Upper lobe of left lung (tissue), 6 donors: ENCODE data around the gene EWSR1. TPM values are rescaled to one million over a fixed set of nuclear protein-coding genes. Genes with fewer than 3 reads are reported as not detected.

Experiments
- ATAC-seq, 2 donors: fragments of 200-7000 bp; cut with Tn5 transposase; one replicate each; pipeline ENCODE4 v1.9.1; 2022; ENCODE audit warnings: mild to moderate bottlenecking in 2 of 2, moderate library complexity in 2 of 2; ENCODE audit not compliant: low FRiP score in 2 of 2
- DNase-seq, 2 donors: peaks; one replicate each; pipeline ENCODE4 v3.0.0-alpha.2; 2019 to 2020
- H3K27ac ChIP-seq, 4 donors: fragments of 200-600 bp; sonication (generic); one replicate each; pipeline ENCODE4 v1.5.1; 2016 to 2019
- H3K27me3 ChIP-seq, 4 donors: fragments of 200-600 bp; sonication (generic); one replicate each; pipeline ENCODE4 v1.5.1; 2017 to 2019
- H3K36me3 ChIP-seq, 4 donors: fragments of 200-600 bp; sonication (generic); one replicate each; pipeline ENCODE4 v1.5.1; 2016 to 2019
- H3K4me1 ChIP-seq, 4 donors: fragments of 200-600 bp; sonication (generic); one replicate each; pipeline ENCODE4 v1.5.1; 2018 to 2019
- H3K4me3 ChIP-seq, 4 donors: fragments of 200-600 bp; sonication (generic); one replicate each; pipeline ENCODE4 v1.5.1; 2017 to 2019; ENCODE audit warnings: mild to moderate bottlenecking in 2 of 4, moderate library complexity in 1 of 4
- H3K9me3 ChIP-seq, 4 donors: fragments of 200-600 bp; sonication (generic); one replicate each; pipeline ENCODE4 v1.5.1; 2018 to 2019
- CTCF ChIP-seq, 6 experiments: fragments of 450-650 bp in 4 of 6; fragments of 200-600 bp in 2 of 6; sonication (generic) in 2 of 6; IDR thresholded peaks; one replicate each; pipeline ENCODE4 v1.5.1; 2016 to 2019; ENCODE audit warnings: antibody characterized with exemption in 6 of 6
- EP300 ChIP-seq, 4 donors: sonication (generic); formaldehyde crosslinking; IDR thresholded peaks; one replicate each; pipeline ENCODE4 v1.5.1; 2017; ENCODE audit warnings: antibody characterized with exemption in 4 of 4, control low read depth in 2 of 4
- POLR2A ChIP-seq, 4 donors: fragments of 450-650 bp; IDR thresholded peaks; one replicate each; pipeline ENCODE4 v1.5.1; 2016 to 2017; ENCODE audit warnings: antibody characterized with exemption in 4 of 4, mild to moderate bottlenecking in 2 of 4
- POLR2AphosphoS5 ChIP-seq, 2 donors: sonication (generic); formaldehyde crosslinking; IDR thresholded peaks; one replicate each; pipeline ENCODE4 v1.5.1; 2017; ENCODE audit warnings: antibody characterized with exemption in 2 of 2
- whole genome bisulfite sequencing, 2 donors: methylation state at CpG; one replicate each; pipeline ENCODE4 v1.1.5; 2017 to 2018; 5-methylcytosine and 5-hydroxymethylcytosine counted together
- total RNA-seq, 6 donors: library from RNA; depleted of rRNA in 4 of 6; stranded (reverse); fragments of >200 nt in 4 of 6; gene quantifications; one replicate each; pipeline versions ENCODE4 v1.1.0 to v1.2.1, GENCODE V29; 2016 to 2021
- donor health status: DM: no; HTN: no; CAD: no; lungs with moderate emphysema.
- donor health status: DM: no; HTN: yes; CAD: no; lungs with severe emphysema.

EWSR1 gene
- total RNA-seq, 6 donors from 2014 or later: 156 to 293 (median 183) TPM

GRCh38 chr22:29332886-29333496 is 64.9 kb downstream of the EWSR1 start:
- Histone ChIP-seq H3K27me3 (no peaks in the 10 kb centered on the region), H3K27ac (no peak overlapping the region), H3K9me3 (no peaks in the 10 kb centered on the region), H3K4me3 (no peak overlapping the region), H3K36me3 (peaks cover 10 to 100% (median 90%) of the 10 kb centered on the region in 4 donors), H3K4me1 (no peaks in the 10 kb centered on the region)
- TF ChIP-seq POLR2AphosphoS5 (IDR thresholded peaks at IDR 0.05): no peak
- no peak for TF ChIP-seq POLR2A (IDR thresholded peaks at IDR 0.05)
- DNase-seq (no peak), ATAC-seq (no peak)
- WGBS, 2 donors: 96 to 100% methylated on average over 3 to 8 of the region's 8 CpGs

GRCh38 chr22:29334148-29334547 is 66.1 kb downstream of the EWSR1 start:
- ATAC-seq (no peak), DNase-seq (no peak)
- whole genome bisulfite sequencing, 2 donors: 92 to 100% methylated on average over 6 of the region's 7 CpGs
- H3K9me3 ChIP-seq: no peaks in the 10 kb centered on the region
- no peaks in the 10 kb centered on the region for H3K4me1 ChIP-seq
- H3K36me3 ChIP-seq: peaks cover 21 to 100% (median 89%) of the 10 kb centered on the region in 4 donors
- no peak for TF ChIP-seq EP300 (IDR thresholded peaks at IDR 0.05)
- TF ChIP-seq CTCF (IDR thresholded peaks at IDR 0.05): no peak
- no peak for TF ChIP-seq POLR2AphosphoS5 (IDR thresholded peaks at IDR 0.05)
- TF ChIP-seq POLR2A (IDR thresholded peaks at IDR 0.05): no peak
- no peak overlapping the region for H3K27ac ChIP-seq
- H3K27me3 ChIP-seq: no peaks in the 10 kb centered on the region
- no peak overlapping the region for H3K4me3 ChIP-seq

- Histone ChIP-seq H3K27me3 (no peaks in the 10 kb centered on the region), H3K4me1 (no peaks in the 10 kb centered on the region), H3K4me3 (no peak overlapping the region), H3K9me3 (no peaks in the 10 kb centered on the region), H3K27ac (no peak overlapping the region), H3K36me3 (peaks cover 23 to 100% (median 88%) of the 10 kb centered on the region in 4 donors)
- TF ChIP-seq EP300 (IDR thresholded peaks at IDR 0.05): no peak
- TF ChIP-seq POLR2A (IDR thresholded peaks at IDR 0.05): no peak
- no peak for TF ChIP-seq POLR2AphosphoS5 (IDR thresholded peaks at IDR 0.05)
- TF ChIP-seq CTCF (IDR thresholded peaks at IDR 0.05): no peak
- WGBS, 2 donors: 91 to 94% methylated on average over 8 to 11 of the region's 12 CpGs
- ATAC-seq (no peak), DNase-seq (no peak)
These were observed 66.8 kb downstream of the EWSR1 start for GRCh38 chr22:29334696-29335344.

GRCh38 chr22:29335656-29336055 is 67.6 kb downstream of the EWSR1 start:
- no peak for TF ChIP-seq CTCF (IDR thresholded peaks at IDR 0.05)
- TF ChIP-seq POLR2A (IDR thresholded peaks at IDR 0.05): no peak
- no peak for TF ChIP-seq EP300 (IDR thresholded peaks at IDR 0.05)
- no peak for TF ChIP-seq POLR2AphosphoS5 (IDR thresholded peaks at IDR 0.05)
- H3K4me3 ChIP-seq: no peak overlapping the region
- H3K36me3 ChIP-seq: peaks cover 27 to 100% (median 89%) of the 10 kb centered on the region in 4 donors
- H3K9me3 ChIP-seq: no peaks in the 10 kb centered on the region
- WGBS, 2 donors: 86 to 97% methylated on average over 2 to 11 of the region's 11 CpGs
- no peak for DNase-seq
- ATAC-seq: no peak
- H3K27ac ChIP-seq: no peak overlapping the region
- no peaks in the 10 kb centered on the region for H3K27me3 ChIP-seq
- H3K4me1 ChIP-seq: no peaks in the 10 kb centered on the region

- ATAC-seq (peak in 1 of 2 donors; percentile 9), DNase-seq (peak in 1 of 2 donors; percentile 40)
- Histone ChIP-seq H3K36me3 (peaks cover 32 to 100% (median 89%) of the 10 kb centered on the region in 4 donors), H3K9me3 (no peaks in the 10 kb centered on the region), H3K27me3 (no peaks in the 10 kb centered on the region), H3K27ac (no peak overlapping the region), H3K4me1 (peaks cover 0 to 3% (median 0%) of the 10 kb centered on the region in 4 donors), H3K4me3 (no peak overlapping the region)
- WGBS, 2 donors: 87 to 95% methylated on average over 10 to 13 of the region's 14 CpGs
- TF ChIP-seq CTCF (IDR thresholded peaks at IDR 0.05) (no peak), EP300 (IDR thresholded peaks at IDR 0.05) (no peak), POLR2AphosphoS5 (IDR thresholded peaks at IDR 0.05) (no peak), POLR2A (IDR thresholded peaks at IDR 0.05) (no peak)
These were observed 68.9 kb downstream of the EWSR1 start for GRCh38 chr22:29336751-29337490.
